ENCODE data around the gene CCDC9B. TPM values are rescaled to one million over a fixed set of nuclear protein-coding genes. Genes with fewer than 3 reads are reported as not detected.

Gene CCDC9B
- total RNA-seq, 1 experiment from 2014 or later = 56.1 TPM

DNA sequence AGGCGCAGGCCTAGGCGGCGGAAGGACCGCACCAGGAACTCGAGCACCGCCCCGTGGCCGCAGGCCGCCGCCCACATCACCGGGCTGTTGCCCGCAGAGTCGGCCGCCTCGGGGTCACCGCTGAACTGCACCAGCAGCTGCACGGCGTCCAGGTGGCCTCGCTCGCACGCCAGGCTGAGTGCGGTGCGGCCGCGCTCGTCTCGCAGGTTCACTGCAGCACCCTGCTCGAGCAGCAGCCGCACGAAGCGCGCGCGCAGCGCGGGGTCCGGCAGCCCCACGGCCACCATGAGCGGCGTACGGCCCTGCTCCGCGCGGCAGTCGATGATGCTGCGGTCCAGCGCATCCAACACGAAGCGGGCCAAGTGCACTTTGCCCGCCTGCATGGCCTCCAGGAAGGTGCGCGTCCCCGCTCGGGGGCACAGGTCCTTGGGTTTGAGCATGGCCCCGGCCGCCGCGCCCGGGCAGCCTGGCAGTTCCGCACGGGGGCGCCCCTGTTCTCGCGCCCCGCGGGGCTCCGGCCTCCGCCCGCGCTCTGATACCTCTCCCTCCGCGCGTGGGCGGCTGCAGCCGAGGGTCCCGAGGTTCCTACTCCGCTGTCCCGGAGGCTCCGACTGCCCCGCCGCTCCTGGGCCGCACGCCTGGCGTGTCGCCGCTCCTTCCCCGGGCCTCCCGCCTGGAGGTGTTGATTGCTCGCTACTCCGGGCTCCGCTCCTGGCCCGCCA lies 58.4 kb downstream of the CCDC9B start:
- peak overlapping the region; percentile 98 for H3K4me2 ChIP-seq (ENCODE audit: low read length)
- H3K9me2 ChIP-seq (replicated peaks; ENCODE audit: low read length) = no peaks in the 10 kb centered on the region
- no peaks in the 10 kb centered on the region for H3K36me3 ChIP-seq (ENCODE audit: low read depth, low read length)
- H3F3A ChIP-seq (ENCODE audit: low read length, unreplicated experiment) = no peaks in the 10 kb centered on the region
- POLR2A ChIA-PET (ENCODE audit: unreplicated experiment) = no interaction called here
- no TSS peak for BruUV-seq (replicated peaks)
- no peaks in the 10 kb centered on the region for H3K4me1 ChIP-seq (ENCODE audit: insufficient read depth, low read length)
- no peaks in the 10 kb centered on the region for H3K9me3 ChIP-seq (ENCODE audit: low read length)
- intact Hi-C loops (cut with micrococcal nuclease) = no loop called here
- CTCF ChIA-PET = no interaction called here
- H3K27me3 ChIP-seq (ENCODE audit: low read length) = no peaks in the 10 kb centered on the region
- ATAC-seq (peak; percentile 52), DNase-seq (peak; percentile 43)
- H3K27ac ChIP-seq (ENCODE audit: low read length) = no peak overlapping the region
- no peak overlapping the region for H3K9ac ChIP-seq (ENCODE audit: low read length)
- H2AFZ ChIP-seq (ENCODE audit: low read length) = peak overlapping the region; percentile 96
- no peaks in the 10 kb centered on the region for H4K20me1 ChIP-seq (ENCODE audit: low read length)
- TF ChIP-seq EZH2phosphoT487 (IDR thresholded peaks at IDR 0.05; ENCODE audit: borderline replicate concordance, low read length) (peak; percentile 37; the same call in 1 of the 2 replicates), EZH2 (IDR thresholded peaks at IDR 0.05; ENCODE audit: low read length, unreplicated experiment) (no peak)
- TF ChIP-seq, protein P1, sequence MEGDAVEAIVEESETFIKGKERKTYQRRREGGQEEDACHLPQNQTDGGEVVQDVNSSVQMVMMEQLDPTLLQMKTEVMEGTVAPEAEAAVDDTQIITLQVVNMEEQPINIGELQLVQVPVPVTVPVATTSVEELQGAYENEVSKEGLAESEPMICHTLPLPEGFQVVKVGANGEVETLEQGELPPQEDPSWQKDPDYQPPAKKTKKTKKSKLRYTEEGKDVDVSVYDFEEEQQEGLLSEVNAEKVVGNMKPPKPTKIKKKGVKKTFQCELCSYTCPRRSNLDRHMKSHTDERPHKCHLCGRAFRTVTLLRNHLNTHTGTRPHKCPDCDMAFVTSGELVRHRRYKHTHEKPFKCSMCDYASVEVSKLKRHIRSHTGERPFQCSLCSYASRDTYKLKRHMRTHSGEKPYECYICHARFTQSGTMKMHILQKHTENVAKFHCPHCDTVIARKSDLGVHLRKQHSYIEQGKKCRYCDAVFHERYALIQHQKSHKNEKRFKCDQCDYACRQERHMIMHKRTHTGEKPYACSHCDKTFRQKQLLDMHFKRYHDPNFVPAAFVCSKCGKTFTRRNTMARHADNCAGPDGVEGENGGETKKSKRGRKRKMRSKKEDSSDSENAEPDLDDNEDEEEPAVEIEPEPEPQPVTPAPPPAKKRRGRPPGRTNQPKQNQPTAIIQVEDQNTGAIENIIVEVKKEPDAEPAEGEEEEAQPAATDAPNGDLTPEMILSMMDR (conservative IDR thresholded peaks at IDR 0.05; ENCODE audit: low read depth, low read length) = peak; percentile 70
- no peaks in the 10 kb centered on the region for H3K79me2 ChIP-seq (ENCODE audit: low read length)
- H3K4me3 ChIP-seq (ENCODE audit: low read length) = peak overlapping the region; percentile 83

DNA sequence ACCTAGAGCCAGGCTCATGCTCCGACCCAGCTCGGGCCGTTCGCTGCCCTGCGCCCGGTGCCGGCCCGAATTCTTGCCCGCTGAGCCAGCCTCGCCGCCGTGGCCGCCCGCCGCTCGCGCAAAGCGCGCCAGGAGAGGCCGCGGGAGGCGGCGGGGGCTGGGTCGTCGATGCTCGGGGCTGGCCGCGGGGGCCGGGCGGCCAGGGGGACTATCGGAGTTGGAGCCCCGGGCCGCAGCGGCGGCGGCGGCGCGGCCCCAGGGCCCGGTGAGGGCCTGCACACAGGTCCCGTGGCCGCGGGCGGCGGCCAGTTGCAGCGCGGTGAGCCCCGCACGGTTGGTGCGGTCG lies 59.0 kb downstream of the CCDC9B start:
- ATAC-seq = no peak
- ChIA-PET CTCF (no interaction called here), POLR2A (ENCODE audit: unreplicated experiment) (no interaction called here)
- Histone ChIP-seq H3K9me3 (ENCODE audit: low read length) (no peaks in the 10 kb centered on the region), H3K27me3 (ENCODE audit: low read length) (no peaks in the 10 kb centered on the region), H3K36me3 (ENCODE audit: low read depth, low read length) (no peaks in the 10 kb centered on the region), H3K27ac (ENCODE audit: low read length) (no peak overlapping the region), H4K20me1 (ENCODE audit: low read length) (no peaks in the 10 kb centered on the region), H3K9ac (ENCODE audit: low read length) (no peak overlapping the region), H3K79me2 (ENCODE audit: low read length) (no peaks in the 10 kb centered on the region), H3K9me2 (replicated peaks; ENCODE audit: low read length) (no peaks in the 10 kb centered on the region), H3F3A (ENCODE audit: low read length, unreplicated experiment) (no peaks in the 10 kb centered on the region), H3K4me1 (ENCODE audit: insufficient read depth, low read length) (no peaks in the 10 kb centered on the region), H3K4me3 (ENCODE audit: low read length) (peak overlapping the region; percentile 83), H2AFZ (ENCODE audit: low read length) (no peak overlapping the region; the same call in 1 of the 2 replicates), H3K4me2 (ENCODE audit: low read length) (peak overlapping the region; percentile 98)
- TF ChIP-seq EZH2 (IDR thresholded peaks at IDR 0.05; ENCODE audit: low read length, unreplicated experiment) = no peak
- TF ChIP-seq EZH2phosphoT487 (IDR thresholded peaks at IDR 0.05; ENCODE audit: borderline replicate concordance, low read length) = no peak
- TF ChIP-seq, protein P1 (conservative IDR thresholded peaks at IDR 0.05; ENCODE audit: low read depth, low read length) = no peak
- intact Hi-C loops (cut with micrococcal nuclease) = no loop called here
- no peak for DNase-seq
- no TSS peak for BruUV-seq (replicated peaks)

Other genes with a start within 250 kb of the CCDC9B start
- 0.95 and 5.2 TPM in 2 replicates for gene BMF, start 232.1 kb downstream of the CCDC9B start, total RNA-seq (2014; rRNA removed)
- gene BUB1B, start 179.9 kb downstream of the CCDC9B start, total RNA-seq (2014; rRNA removed) = 73.0 and 96.4 TPM in 2 replicates
- gene PAK6, start 101.9 kb downstream of the CCDC9B start, total RNA-seq (2014; rRNA removed) = 30.4 TPM in 2 replicates
- gene ANKRD63, start 57.9 kb downstream of the CCDC9B start, total RNA-seq (2014; rRNA removed) = 1.2 and 1.4 TPM in 2 replicates
- 1.3 and 3.2 TPM in 2 replicates for gene PLCB2, start 33.0 kb downstream of the CCDC9B start, total RNA-seq (2014; rRNA removed)
- 22.1 and 32.1 TPM in 2 replicates for gene INAFM2, start 17.2 kb downstream of the CCDC9B start, total RNA-seq (2014; rRNA removed)
- not detected in 2 replicates for gene PHGR1, start 10.1 kb upstream of the CCDC9B start, total RNA-seq (2014; rRNA removed)
- 0.87 and 2.7 TPM in 2 replicates for gene DISP2, start 17.3 kb upstream of the CCDC9B start, total RNA-seq (2014; rRNA removed)
- 115 and 125 TPM in 2 replicates for gene KNSTRN, start 41.8 kb upstream of the CCDC9B start, total RNA-seq (2014; rRNA removed)
- gene IVD, start 64.9 kb upstream of the CCDC9B start, total RNA-seq (2014; rRNA removed) = 58.9 and 59.4 TPM in 2 replicates
- 18.8 and 19.9 TPM in 2 replicates for gene BAHD1, start 100.0 kb upstream of the CCDC9B start, total RNA-seq (2014; rRNA removed)
- 12.2 and 13.0 TPM in 2 replicates for gene CHST14, start 130.0 kb upstream of the CCDC9B start, total RNA-seq (2014; rRNA removed)
- 16.1 and 19.9 TPM in 2 replicates for gene CCDC32, start 224.1 kb upstream of the CCDC9B start, total RNA-seq (2014; rRNA removed)
- gene RPUSD2, start 228.4 kb upstream of the CCDC9B start, total RNA-seq (2014; rRNA removed) = 22.2 and 24.4 TPM in 2 replicates